ENCODE data around the gene FAM20B.
"Not testable (repeated sequence)": the region's sequence is repeated elsewhere in the genome, so short reads cannot be mapped to it uniquely, and the experiment has no call there.

FAM20B gene

GRCh38 chr1:179025975-179026812, 500 bp downstream of the FAM20B start:
- DNase-seq = peak; percentile 79

GRCh38 chr1:179026813-179027669, 1.3 kb downstream of the FAM20B start:
- DNase-seq = no peak

- no peak for DNase-seq
Observed at GRCh38 chr1:179029321-179029759, 3.6 kb downstream of the FAM20B start.

GRCh38 chr1:179030130-179030529, 4.4 kb downstream of the FAM20B start:
- DNase-seq = no peak

GRCh38 chr1:179030683-179031082, 5.0 kb downstream of the FAM20B start:
- no peak for DNase-seq

GRCh38 chr1:179031284-179031683, 5.6 kb downstream of the FAM20B start:
- DNase-seq = no peak

GRCh38 chr1:179031855-179032513, 6.3 kb downstream of the FAM20B start:
- no peak for DNase-seq

- no peak for DNase-seq
Observed at GRCh38 chr1:179034720-179035119, 9.0 kb downstream of the FAM20B start.

- no peak for DNase-seq
Observed at GRCh38 chr1:179036844-179037465, 11.3 kb downstream of the FAM20B start.

- no peak for DNase-seq
Observed at GRCh38 chr1:179038528-179039281, 13.0 kb downstream of the FAM20B start.

- DNase-seq = not testable (repeated sequence)
Observed at GRCh38 chr1:179039502-179040174, 13.9 kb downstream of the FAM20B start.

GRCh38 chr1:179040175-179040551, 14.5 kb downstream of the FAM20B start:
- not testable (repeated sequence) for DNase-seq

- DNase-seq = no peak
Observed at GRCh38 chr1:179042087-179042486, 16.4 kb downstream of the FAM20B start.

- DNase-seq = no peak
Observed at GRCh38 chr1:179042700-179043099, 17.0 kb downstream of the FAM20B start.

- DNase-seq = no peak
Observed at GRCh38 chr1:179043266-179043665, 17.6 kb downstream of the FAM20B start.

GRCh38 chr1:179043907-179044306, 18.2 kb downstream of the FAM20B start:
- no peak for DNase-seq

- DNase-seq = no peak
Observed at GRCh38 chr1:179046808-179047635, 21.3 kb downstream of the FAM20B start.

GRCh38 chr1:179047636-179047997, 21.9 kb downstream of the FAM20B start:
- DNase-seq = no peak

GRCh38 chr1:179048339-179049124, 22.8 kb downstream of the FAM20B start:
- DNase-seq = no peak

- DNase-seq = no peak
Observed at GRCh38 chr1:179052776-179053175, 27.1 kb downstream of the FAM20B start.

Measured in NCI-H1436 (cell line).